HCT116 (cell line): Measurements from ENCODE around the gene PRKG1. TPM values are rescaled to one million over a fixed set of nuclear protein-coding genes. Genes with fewer than 3 reads are reported as not detected.

ENCODE experiments used
- ATAC-seq: fragments of 200-7000 bp; cut with Tn5 transposase; 2 replicates; pipeline ENCODE4 v1.9.1; 2020; ENCODE audit warnings: mild to moderate bottlenecking, moderate library complexity
- BruUV-seq: library from RNA; stranded (reverse); fragments of 400-500 nt; replicated peaks from 2 replicates; lab custom pipeline; 2021; lab: Mats Ljungman, UMichigan
- CTCF ChIA-PET: fragments of 300-600 bp; sonication (Branson Sonifier 250); formaldehyde crosslinking; loops from one replicate; lab custom pipeline; 2021; ENCODE audit warnings: antibody characterized with exemption; lab: Charles Lee
- POLR2A ChIA-PET: fragments of 300-600, 350-600 bp; sonication (Branson Sonifier 250); formaldehyde crosslinking; loops from one replicate; lab custom pipeline; 2021; ENCODE audit warnings: antibody characterized with exemption; lab: Charles Lee
- RAD21 ChIA-PET, 2 experiments: fragments of 300-600 bp; sonication (Branson Sonifier 250); formaldehyde crosslinking; loops; one replicate each; lab custom pipeline; 2023; ENCODE audit warnings: low total read pairs in 2 of 2; ENCODE audit not compliant: uncharacterized antibody in 2 of 2, unreplicated experiment in 2 of 2, low non-redundant PET in 1 of 2; lab: Charles Lee
- DNase-seq: peaks from one replicate; pipeline ENCODE4 v3.0.0-alpha.2; 2010; ENCODE audit warnings: low read depth, low spot score
- H2AFZ ChIP-seq: fragments of 200-600 bp; shearing (Covaris generic), sonication (generic); 2 replicates; pipeline ENCODE4 v1.6.1; 2017; ENCODE audit warnings: low read depth, mixed run types, mixed read lengths, antibody characterized with exemption, low read length; ENCODE audit not compliant: poor library complexity, severe bottlenecking
- H3K27ac ChIP-seq: 2 replicates; pipeline ENCODE4 v1.5.1; 2012; ENCODE audit warnings: low read depth, low read length
- H3K27me3 ChIP-seq: fragments of 200-600 bp; sonication (generic); 2 replicates; pipeline ENCODE4 v1.6.1; 2016; ENCODE audit warnings: mixed run types, low read length, mixed read lengths; ENCODE audit not compliant: insufficient read depth
- H3K36me3 ChIP-seq, 2 experiments: fragments of 200-500 bp in 1 of 2; fragments of 200-600 bp in 1 of 2; sonication (Bioruptor generic) in 1 of 2; sonication (generic) in 1 of 2; 2 replicates each; pipeline versions ENCODE4 v1.5.1 to v1.6.1; 2014 to 2016; ENCODE audit warnings: low read length in 2 of 2, inconsistent platforms in 1 of 2, mixed read lengths in 1 of 2, mixed run types in 1 of 2; ENCODE audit not compliant: insufficient read depth in 2 of 2, control insufficient read depth in 1 of 2
- H3K4me1 ChIP-seq, 2 experiments: fragments of 200-600 bp in 1 of 2; sonication (generic) in 1 of 2; 2 replicates each; pipeline versions ENCODE4 v1.5.1 to v1.6.1; 2012 to 2017; ENCODE audit warnings: low read length in 2 of 2, inconsistent platforms in 1 of 2, mild to moderate bottlenecking in 1 of 2, mixed read lengths in 1 of 2, mixed run types in 1 of 2, moderate library complexity in 1 of 2; ENCODE audit not compliant: insufficient read depth in 2 of 2, control insufficient read depth in 1 of 2
- H3K4me2 ChIP-seq: fragments of 200-600 bp; sonication (generic); 2 replicates; pipeline ENCODE4 v1.6.1; 2017; ENCODE audit warnings: mixed run types, low read length, mixed read lengths
- H3K4me3 ChIP-seq, 2 experiments: fragments of 200-600 bp in 1 of 2; sonication (generic) in 1 of 2; replicated peaks in 1 of 2; 2 replicates each; pipeline ENCODE4 v1.5.1; 2011 to 2016; ENCODE audit warnings: low read length in 2 of 2, control low read depth in 1 of 2, low read depth in 1 of 2, mild to moderate bottlenecking in 1 of 2, mixed read lengths in 1 of 2, mixed run types in 1 of 2
- H3K79me2 ChIP-seq: fragments of 200-600 bp; sonication (generic); 2 replicates; pipeline ENCODE4 v1.6.1; 2017; ENCODE audit warnings: mild to moderate bottlenecking, mixed run types, low read length, moderate library complexity, mixed read lengths; ENCODE audit not compliant: insufficient read depth
- H3K9ac ChIP-seq: fragments of 200-600 bp; sonication (generic); 2 replicates; pipeline ENCODE4 v1.6.1; 2016; ENCODE audit warnings: low read length, mixed read lengths
- H3K9me2 ChIP-seq: fragments of 200-600 bp; sonication (generic), shearing (Covaris generic); 2 replicates; pipeline ENCODE4 v1.6.1; 2017; ENCODE audit warnings: mixed run types, mild to moderate bottlenecking, moderate library complexity; ENCODE audit not compliant: insufficient read depth
- H3K9me3 ChIP-seq, 2 experiments: fragments of 200-500 bp in 1 of 2; fragments of 200-600 bp in 1 of 2; sonication (Bioruptor generic) in 1 of 2; sonication (generic) in 1 of 2; 2 replicates each; pipeline ENCODE4 v1.6.1; 2014 to 2017; ENCODE audit warnings: low read length in 2 of 2, mixed read lengths in 2 of 2, inconsistent platforms in 1 of 2, low read depth in 1 of 2, mild to moderate bottlenecking in 1 of 2, mixed run types in 1 of 2, moderate library complexity in 1 of 2; ENCODE audit not compliant: control insufficient read depth in 1 of 2, insufficient read depth in 1 of 2
- H4K20me1 ChIP-seq: fragments of 200-600 bp; sonication (generic), shearing (Covaris generic); 2 replicates; pipeline ENCODE4 v1.6.1; 2017; ENCODE audit warnings: mixed run types, mild to moderate bottlenecking, moderate library complexity; ENCODE audit not compliant: insufficient read depth
- CBX3 ChIP-seq: IDR thresholded peaks from 2 replicates; pipeline ENCODE4 v1.6.1; 2012; ENCODE audit warnings: low read depth
- CEBPB ChIP-seq: IDR thresholded peaks from 2 replicates; pipeline ENCODE4 v1.6.1; 2012; ENCODE audit warnings: low read depth
- ELF1 ChIP-seq: IDR thresholded peaks from 2 replicates; pipeline ENCODE4 v1.6.1; 2012; ENCODE audit warnings: low read depth, borderline replicate concordance
- EZH2 ChIP-seq: fragments of 200-600 bp; sonication (generic); IDR thresholded peaks from 2 replicates; pipeline ENCODE4 v1.6.1; 2017; ENCODE audit warnings: antibody characterized with exemption, mixed run types
- EZH2phosphoT487 ChIP-seq: fragments of 200-600 bp; IDR thresholded peaks from 2 replicates; pipeline ENCODE4 v1.6.1; 2018; ENCODE audit warnings: antibody characterized with exemption, borderline replicate concordance
- FOSL1 ChIP-seq: IDR thresholded peaks from 2 replicates; pipeline ENCODE4 v1.6.1; 2012; ENCODE audit warnings: low read depth
- JUND ChIP-seq: IDR thresholded peaks from 2 replicates; pipeline ENCODE4 v1.6.1; 2012
- POLR2A ChIP-seq: IDR thresholded peaks from 2 replicates; pipeline ENCODE4 v1.7.0; 2011; ENCODE audit warnings: borderline replicate concordance; ENCODE audit not compliant: insufficient read depth, insufficient read length; ENCODE audit errors: extremely low read depth
- POLR2AphosphoS5 ChIP-seq: IDR thresholded peaks from 2 replicates; pipeline ENCODE4 v1.6.1; 2011; ENCODE audit warnings: mild to moderate bottlenecking, low read depth, low read length, moderate library complexity
- RAD21 ChIP-seq: IDR thresholded peaks from 2 replicates; pipeline ENCODE4 v1.6.1; 2012; ENCODE audit warnings: low read depth, mild to moderate bottlenecking
- SIN3A ChIP-seq: IDR thresholded peaks from 2 replicates; pipeline ENCODE4 v1.6.1; 2012; ENCODE audit warnings: low read depth
- SP1 ChIP-seq: IDR thresholded peaks from 2 replicates; pipeline ENCODE4 v1.6.1; 2012; ENCODE audit warnings: low read depth
- TCF7L2 ChIP-seq: IDR thresholded peaks from 2 replicates; pipeline ENCODE4 v1.7.0; 2011; ENCODE audit warnings: borderline replicate concordance, inconsistent platforms; ENCODE audit not compliant: insufficient read depth, insufficient read length; ENCODE audit errors: extremely low read depth
- ZFX ChIP-seq: fragments of 450-650 bp; IDR thresholded peaks from 2 replicates; pipeline ENCODE4 v1.6.1; 2017
- ZNF274 ChIP-seq: fragments of 200-500 bp; sonication (Bioruptor generic); IDR thresholded peaks from 2 replicates; pipeline ENCODE4 v1.6.1; 2014; ENCODE audit warnings: mild to moderate bottlenecking, low read depth, low read length, inconsistent platforms
- intact Hi-C: fragments of 100-400 bp; cut with micrococcal nuclease; formaldehyde crosslinking; loops from 2 replicates; pipeline ENCODE4 v1.10.0; 2022
- total RNA-seq: library from RNA; stranded (reverse); gene quantifications from one replicate; pipeline ENCODE4 v1.2.1, GENCODE V29; 2021; ENCODE audit not compliant: unreplicated experiment
- TF ChIP-seq, protein P1 (sequence below): IDR thresholded peaks from 2 replicates; pipeline ENCODE4 v1.6.1; 2012; ENCODE audit warnings: low read depth
- TF ChIP-seq, protein P2 (sequence below): IDR thresholded peaks from 2 replicates; pipeline ENCODE4 v1.6.1; 2012
- TF ChIP-seq, protein P3 (sequence below): IDR thresholded peaks from 2 replicates; pipeline ENCODE4 v1.6.1; 2011; ENCODE audit warnings: mild to moderate bottlenecking, low read length, moderate library complexity; ENCODE audit not compliant: insufficient replicate concordance; ENCODE audit errors: extremely low read depth

Gene PRKG1
- total RNA-seq, 1 experiment from 2014 or later = 1.4 TPM

DNA sequence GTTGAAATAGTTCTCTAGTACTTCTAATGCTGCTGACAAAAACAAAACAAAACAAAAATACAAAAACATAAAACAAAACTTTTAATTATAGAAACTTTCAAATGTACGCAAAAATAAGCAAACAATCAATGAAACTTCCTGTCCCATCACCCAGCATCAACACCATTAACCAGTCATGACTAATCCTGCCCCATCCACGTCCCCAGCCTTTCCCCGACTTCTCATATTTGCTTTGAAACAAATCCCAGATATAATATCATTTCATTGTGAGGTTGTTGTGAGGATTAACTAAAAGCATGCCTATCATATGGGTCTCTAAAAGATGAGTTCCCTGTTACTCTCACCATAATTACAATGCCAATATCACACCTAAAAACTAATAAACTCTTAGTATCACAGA is 569.4 kb downstream of the PRKG1 start:
- intact Hi-C loops = no loop called here
- POLR2A ChIA-PET = no interaction called here
- Histone ChIP-seq H3K27me3 (peaks cover 14% of the 10 kb centered on the region), H3K9me3 (no peaks in the 10 kb centered on the region), H3K27ac (no peak overlapping the region), H4K20me1 (no peaks in the 10 kb centered on the region; the same call in 1 of the 2 replicates), H3K4me1 (no peaks in the 10 kb centered on the region), H3K9ac (no peak overlapping the region), H3K79me2 (no peaks in the 10 kb centered on the region), H3K4me3 (no peak overlapping the region), H3K9me2 (no peaks in the 10 kb centered on the region), H3K4me2 (no peak overlapping the region), H2AFZ (no peak overlapping the region), H3K36me3 (no peaks in the 10 kb centered on the region)
- RAD21 ChIA-PET = no interaction called here
- no TSS peak for BruUV-seq
- no peak for DNase-seq
- TF ChIP-seq TCF7L2 = no peak
- TF ChIP-seq EZH2phosphoT487 = no peak; the same call in 1 of the 2 replicates
- TF ChIP-seq, protein P1, sequence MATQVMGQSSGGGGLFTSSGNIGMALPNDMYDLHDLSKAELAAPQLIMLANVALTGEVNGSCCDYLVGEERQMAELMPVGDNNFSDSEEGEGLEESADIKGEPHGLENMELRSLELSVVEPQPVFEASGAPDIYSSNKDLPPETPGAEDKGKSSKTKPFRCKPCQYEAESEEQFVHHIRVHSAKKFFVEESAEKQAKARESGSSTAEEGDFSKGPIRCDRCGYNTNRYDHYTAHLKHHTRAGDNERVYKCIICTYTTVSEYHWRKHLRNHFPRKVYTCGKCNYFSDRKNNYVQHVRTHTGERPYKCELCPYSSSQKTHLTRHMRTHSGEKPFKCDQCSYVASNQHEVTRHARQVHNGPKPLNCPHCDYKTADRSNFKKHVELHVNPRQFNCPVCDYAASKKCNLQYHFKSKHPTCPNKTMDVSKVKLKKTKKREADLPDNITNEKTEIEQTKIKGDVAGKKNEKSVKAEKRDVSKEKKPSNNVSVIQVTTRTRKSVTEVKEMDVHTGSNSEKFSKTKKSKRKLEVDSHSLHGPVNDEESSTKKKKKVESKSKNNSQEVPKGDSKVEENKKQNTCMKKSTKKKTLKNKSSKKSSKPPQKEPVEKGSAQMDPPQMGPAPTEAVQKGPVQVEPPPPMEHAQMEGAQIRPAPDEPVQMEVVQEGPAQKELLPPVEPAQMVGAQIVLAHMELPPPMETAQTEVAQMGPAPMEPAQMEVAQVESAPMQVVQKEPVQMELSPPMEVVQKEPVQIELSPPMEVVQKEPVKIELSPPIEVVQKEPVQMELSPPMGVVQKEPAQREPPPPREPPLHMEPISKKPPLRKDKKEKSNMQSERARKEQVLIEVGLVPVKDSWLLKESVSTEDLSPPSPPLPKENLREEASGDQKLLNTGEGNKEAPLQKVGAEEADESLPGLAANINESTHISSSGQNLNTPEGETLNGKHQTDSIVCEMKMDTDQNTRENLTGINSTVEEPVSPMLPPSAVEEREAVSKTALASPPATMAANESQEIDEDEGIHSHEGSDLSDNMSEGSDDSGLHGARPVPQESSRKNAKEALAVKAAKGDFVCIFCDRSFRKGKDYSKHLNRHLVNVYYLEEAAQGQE = no peak
- TF ChIP-seq POLR2A = no peak
- no peak for TF ChIP-seq POLR2AphosphoS5
- TF ChIP-seq SIN3A = no peak
- no peak for TF ChIP-seq CBX3
- CTCF ChIA-PET = no interaction called here
- no peak for ATAC-seq

DNA sequence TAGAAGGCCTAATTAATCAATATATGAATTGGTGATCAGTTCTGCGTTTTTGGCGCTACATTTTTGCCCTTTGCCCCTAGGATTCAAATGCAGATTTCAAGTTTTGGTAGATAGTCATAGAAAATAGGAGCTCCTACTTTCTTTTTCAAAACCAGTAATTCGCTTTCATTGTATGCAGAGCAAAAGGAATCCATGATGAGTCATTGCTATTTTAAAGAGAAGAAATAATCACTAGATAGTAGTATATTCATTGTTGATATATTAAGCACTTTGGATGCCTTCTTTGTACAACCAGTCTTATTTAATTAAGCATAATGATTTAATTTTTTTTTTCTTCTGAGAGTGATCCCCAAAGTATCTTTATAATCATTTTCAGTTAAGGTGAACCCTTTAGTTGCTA is 574.8 kb downstream of the PRKG1 start:
- Histone ChIP-seq H3K4me2 (no peak overlapping the region), H3K79me2 (no peaks in the 10 kb centered on the region), H3K27me3 (peaks cover 6% of the 10 kb centered on the region; the same call in 1 of the 2 replicates), H3K9ac (no peak overlapping the region), H3K4me3 (no peak overlapping the region), H3K27ac (no peak overlapping the region), H3K4me1 (no peaks in the 10 kb centered on the region), H2AFZ (no peak overlapping the region), H3K9me3 (no peaks in the 10 kb centered on the region), H3K9me2 (no peaks in the 10 kb centered on the region), H4K20me1 (no peaks in the 10 kb centered on the region), H3K36me3 (no peaks in the 10 kb centered on the region)
- intact Hi-C loops = no loop called here
- DNase-seq = no peak
- POLR2A ChIA-PET = no interaction called here
- CTCF ChIA-PET = no interaction called here
- RAD21 ChIA-PET = no interaction called here
- ATAC-seq = no peak
- no TSS peak for BruUV-seq
- no peak for TF ChIP-seq ZFX
- no peak for TF ChIP-seq SP1
- no peak for TF ChIP-seq POLR2AphosphoS5
- no peak for TF ChIP-seq TCF7L2
- TF ChIP-seq RAD21 = no peak
- TF ChIP-seq EZH2 = no peak
- TF ChIP-seq FOSL1 = no peak
- TF ChIP-seq, protein P2, sequence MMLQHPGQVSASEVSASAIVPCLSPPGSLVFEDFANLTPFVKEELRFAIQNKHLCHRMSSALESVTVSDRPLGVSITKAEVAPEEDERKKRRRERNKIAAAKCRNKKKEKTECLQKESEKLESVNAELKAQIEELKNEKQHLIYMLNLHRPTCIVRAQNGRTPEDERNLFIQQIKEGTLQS = no peak
- TF ChIP-seq ZNF274 = no peak
- no peak for TF ChIP-seq ELF1
- no peak for TF ChIP-seq CEBPB
- TF ChIP-seq, protein P3, sequence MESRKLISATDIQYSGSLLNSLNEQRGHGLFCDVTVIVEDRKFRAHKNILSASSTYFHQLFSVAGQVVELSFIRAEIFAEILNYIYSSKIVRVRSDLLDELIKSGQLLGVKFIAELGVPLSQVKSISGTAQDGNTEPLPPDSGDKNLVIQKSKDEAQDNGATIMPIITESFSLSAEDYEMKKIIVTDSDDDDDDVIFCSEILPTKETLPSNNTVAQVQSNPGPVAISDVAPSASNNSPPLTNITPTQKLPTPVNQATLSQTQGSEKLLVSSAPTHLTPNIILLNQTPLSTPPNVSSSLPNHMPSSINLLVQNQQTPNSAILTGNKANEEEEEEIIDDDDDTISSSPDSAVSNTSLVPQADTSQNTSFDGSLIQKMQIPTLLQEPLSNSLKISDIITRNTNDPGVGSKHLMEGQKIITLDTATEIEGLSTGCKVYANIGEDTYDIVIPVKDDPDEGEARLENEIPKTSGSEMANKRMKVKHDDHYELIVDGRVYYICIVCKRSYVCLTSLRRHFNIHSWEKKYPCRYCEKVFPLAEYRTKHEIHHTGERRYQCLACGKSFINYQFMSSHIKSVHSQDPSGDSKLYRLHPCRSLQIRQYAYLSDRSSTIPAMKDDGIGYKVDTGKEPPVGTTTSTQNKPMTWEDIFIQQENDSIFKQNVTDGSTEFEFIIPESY = no peak
- no peak for TF ChIP-seq JUND
